OCI-LY7 (cell line): ENCODE data around the gene FAM111A.
A peak's percentile ranks its signal among the peaks of the same experiment; 100 is the strongest.

ENCODE experiments used
- EZH2phosphoT487 ChIP-seq: fragments of 200-600 bp; sonication (generic); IDR thresholded peaks from 2 replicates; pipeline ENCODE4 v1.6.1; 2018; ENCODE audit warnings: low read depth, borderline replicate concordance, mild to moderate bottlenecking, mixed run types, antibody characterized with exemption, low read length, moderate library complexity, mixed read lengths
- TF ChIP-seq, protein P1 (sequence below): fragments of 200-600 bp; sonication (generic); conservative IDR thresholded peaks from 2 replicates; pipeline ENCODE4 v1.5.1; 2014; ENCODE audit warnings: mild to moderate bottlenecking, antibody characterized with exemption, low read length, moderate library complexity, mixed read lengths

DNA sequence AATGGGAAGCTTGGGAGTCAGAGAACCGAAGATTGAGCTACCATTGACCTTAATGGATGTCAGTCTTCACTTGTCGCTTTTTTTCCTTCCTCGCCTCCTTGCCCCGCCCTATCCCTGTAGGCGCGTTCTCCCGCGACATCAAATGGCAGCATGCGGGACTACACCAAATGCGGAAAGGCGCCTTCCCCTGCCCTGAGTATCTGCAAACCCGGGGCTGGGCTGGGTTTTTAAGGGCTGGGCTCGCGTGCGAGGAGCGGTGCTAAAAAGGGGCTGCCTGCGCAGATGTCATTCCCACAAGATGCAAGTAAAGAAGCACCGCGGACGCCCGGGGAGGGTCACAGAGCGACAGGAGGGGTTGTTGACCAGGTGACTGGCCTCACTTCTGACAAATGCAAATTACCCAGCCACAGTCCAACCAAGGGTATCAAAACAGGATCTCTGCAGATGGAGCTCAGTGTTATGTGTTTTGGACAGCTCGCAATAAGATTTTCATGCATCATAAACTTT lies 40.3 kb upstream of the FAM111A start:
- TF ChIP-seq, protein P1, sequence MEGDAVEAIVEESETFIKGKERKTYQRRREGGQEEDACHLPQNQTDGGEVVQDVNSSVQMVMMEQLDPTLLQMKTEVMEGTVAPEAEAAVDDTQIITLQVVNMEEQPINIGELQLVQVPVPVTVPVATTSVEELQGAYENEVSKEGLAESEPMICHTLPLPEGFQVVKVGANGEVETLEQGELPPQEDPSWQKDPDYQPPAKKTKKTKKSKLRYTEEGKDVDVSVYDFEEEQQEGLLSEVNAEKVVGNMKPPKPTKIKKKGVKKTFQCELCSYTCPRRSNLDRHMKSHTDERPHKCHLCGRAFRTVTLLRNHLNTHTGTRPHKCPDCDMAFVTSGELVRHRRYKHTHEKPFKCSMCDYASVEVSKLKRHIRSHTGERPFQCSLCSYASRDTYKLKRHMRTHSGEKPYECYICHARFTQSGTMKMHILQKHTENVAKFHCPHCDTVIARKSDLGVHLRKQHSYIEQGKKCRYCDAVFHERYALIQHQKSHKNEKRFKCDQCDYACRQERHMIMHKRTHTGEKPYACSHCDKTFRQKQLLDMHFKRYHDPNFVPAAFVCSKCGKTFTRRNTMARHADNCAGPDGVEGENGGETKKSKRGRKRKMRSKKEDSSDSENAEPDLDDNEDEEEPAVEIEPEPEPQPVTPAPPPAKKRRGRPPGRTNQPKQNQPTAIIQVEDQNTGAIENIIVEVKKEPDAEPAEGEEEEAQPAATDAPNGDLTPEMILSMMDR: peak; percentile 69
- no peak for TF ChIP-seq EZH2phosphoT487
